Cardiac fibroblast (primary cell): ENCODE measurements around the gene FMN1.

Experiments
- DNase-seq, 2 donors: peaks; one replicate each; pipeline versions ENCODE4 v3.0.0 to v3.0.0-alpha.2; 2010; ENCODE audit warnings: low read depth in 2 of 2
- H3K4me3 ChIP-seq, 2 donors: replicated peaks in 1 of 2; 1 replicate in 1 of 2; 2 replicates in 1 of 2; pipeline ENCODE4 v1.5.1; 2011; ENCODE audit warnings: low read depth in 2 of 2, low read length in 2 of 2, mild to moderate bottlenecking in 2 of 2, moderate library complexity in 1 of 2
- CTCF ChIP-seq: IDR thresholded peaks from one replicate; pipeline ENCODE4 v1.5.1; 2011; ENCODE audit warnings: low read depth, mild to moderate bottlenecking, low read length, inconsistent platforms

The FMN1 gene

GRCh38 chr15:32974691-32975090 lies 219.8 kb downstream of the FMN1 start:
- TF ChIP-seq CTCF: no peak
- DNase-seq: peak; percentile 57 to 68
- no peak overlapping the region for H3K4me3 ChIP-seq

GRCh38 chr15:32972686-32973085 lies 221.8 kb downstream of the FMN1 start:
- DNase-seq: no peak
- no peak overlapping the region for H3K4me3 ChIP-seq
- no peak for TF ChIP-seq CTCF

- no peak for DNase-seq
- no peak for TF ChIP-seq CTCF
- H3K4me3 ChIP-seq: no peak overlapping the region
Measured at GRCh38 chr15:32970847-32971246, 223.7 kb downstream of the FMN1 start.

GRCh38 chr15:32967521-32967920 lies 227.0 kb downstream of the FMN1 start:
- H3K4me3 ChIP-seq: no peak overlapping the region
- no peak for TF ChIP-seq CTCF
- no peak for DNase-seq

GRCh38 chr15:32966512-32966911 lies 228.0 kb downstream of the FMN1 start:
- DNase-seq: no peak
- no peak for TF ChIP-seq CTCF
- H3K4me3 ChIP-seq: no peak overlapping the region

GRCh38 chr15:32965897-32966296 lies 228.6 kb downstream of the FMN1 start:
- TF ChIP-seq CTCF: no peak
- no peak for DNase-seq
- no peak overlapping the region for H3K4me3 ChIP-seq

- no peak for TF ChIP-seq CTCF
- peak in 1 of 2 donors; percentile 46 for DNase-seq
- no peak overlapping the region for H3K4me3 ChIP-seq
Measured at GRCh38 chr15:32959077-32959476, 235.4 kb downstream of the FMN1 start.
